GM12875 (cell line): ENCODE data around the gene ADCY9.
"Not testable (repeated sequence)": the region's sequence is repeated elsewhere in the genome, so short reads cannot be mapped to it uniquely, and the experiment has no call there.

Experiments used
- H3K4me3 ChIP-seq: one replicate; pipeline ENCODE4 v1.5.1; 2011; ENCODE audit warnings: low read depth, low read length, control low read depth
- TF ChIP-seq, protein P1 (sequence below): IDR thresholded peaks from 2 replicates; pipeline ENCODE4 v1.5.1; 2011; ENCODE audit warnings: low read depth, mild to moderate bottlenecking, control low read depth, inconsistent platforms, low read length, moderate library complexity, borderline replicate concordance; ENCODE audit not compliant: insufficient read depth

ADCY9 gene

GRCh38 chr16:3959148-3959547, 157.1 kb downstream of the ADCY9 start:
- H3K4me3 ChIP-seq: no peak overlapping the region
- TF ChIP-seq, protein P1, sequence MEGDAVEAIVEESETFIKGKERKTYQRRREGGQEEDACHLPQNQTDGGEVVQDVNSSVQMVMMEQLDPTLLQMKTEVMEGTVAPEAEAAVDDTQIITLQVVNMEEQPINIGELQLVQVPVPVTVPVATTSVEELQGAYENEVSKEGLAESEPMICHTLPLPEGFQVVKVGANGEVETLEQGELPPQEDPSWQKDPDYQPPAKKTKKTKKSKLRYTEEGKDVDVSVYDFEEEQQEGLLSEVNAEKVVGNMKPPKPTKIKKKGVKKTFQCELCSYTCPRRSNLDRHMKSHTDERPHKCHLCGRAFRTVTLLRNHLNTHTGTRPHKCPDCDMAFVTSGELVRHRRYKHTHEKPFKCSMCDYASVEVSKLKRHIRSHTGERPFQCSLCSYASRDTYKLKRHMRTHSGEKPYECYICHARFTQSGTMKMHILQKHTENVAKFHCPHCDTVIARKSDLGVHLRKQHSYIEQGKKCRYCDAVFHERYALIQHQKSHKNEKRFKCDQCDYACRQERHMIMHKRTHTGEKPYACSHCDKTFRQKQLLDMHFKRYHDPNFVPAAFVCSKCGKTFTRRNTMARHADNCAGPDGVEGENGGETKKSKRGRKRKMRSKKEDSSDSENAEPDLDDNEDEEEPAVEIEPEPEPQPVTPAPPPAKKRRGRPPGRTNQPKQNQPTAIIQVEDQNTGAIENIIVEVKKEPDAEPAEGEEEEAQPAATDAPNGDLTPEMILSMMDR: no peak

GRCh38 chr16:3957344-3957980, 158.8 kb downstream of the ADCY9 start:
- TF ChIP-seq, protein P1: no peak
- H3K4me3 ChIP-seq: no peak overlapping the region

DNA sequence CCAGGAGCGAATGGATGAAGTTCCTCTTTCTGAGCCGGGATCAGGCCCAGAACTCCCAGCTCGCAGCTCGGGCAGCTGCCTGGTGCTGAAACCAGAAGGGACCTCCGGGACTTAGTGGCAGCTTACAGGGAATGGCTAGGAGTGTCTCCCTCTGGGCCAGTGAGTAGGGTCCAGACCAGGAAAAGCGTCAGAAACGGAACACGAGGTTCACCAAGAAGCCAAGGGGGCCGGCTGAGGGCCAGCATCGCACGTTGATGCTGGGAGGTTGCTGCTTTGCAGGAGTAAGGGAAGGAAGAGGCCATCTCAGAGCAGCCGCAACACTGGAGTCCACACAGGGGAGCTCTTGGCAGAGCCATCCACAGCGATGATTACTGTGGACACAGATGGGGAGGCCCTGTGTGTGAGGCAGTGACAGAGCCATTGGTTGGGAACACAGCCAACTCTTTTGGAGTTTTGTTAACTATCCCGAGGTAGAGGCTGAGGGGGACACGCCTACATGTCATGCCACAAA, 161.8 kb downstream of the ADCY9 start:
- TF ChIP-seq, protein P1: no peak
- H3K4me3 ChIP-seq: no peak overlapping the region

GRCh38 chr16:3953728-3954410, 162.4 kb downstream of the ADCY9 start:
- TF ChIP-seq, protein P1: no peak
- no peak overlapping the region for H3K4me3 ChIP-seq

DNA sequence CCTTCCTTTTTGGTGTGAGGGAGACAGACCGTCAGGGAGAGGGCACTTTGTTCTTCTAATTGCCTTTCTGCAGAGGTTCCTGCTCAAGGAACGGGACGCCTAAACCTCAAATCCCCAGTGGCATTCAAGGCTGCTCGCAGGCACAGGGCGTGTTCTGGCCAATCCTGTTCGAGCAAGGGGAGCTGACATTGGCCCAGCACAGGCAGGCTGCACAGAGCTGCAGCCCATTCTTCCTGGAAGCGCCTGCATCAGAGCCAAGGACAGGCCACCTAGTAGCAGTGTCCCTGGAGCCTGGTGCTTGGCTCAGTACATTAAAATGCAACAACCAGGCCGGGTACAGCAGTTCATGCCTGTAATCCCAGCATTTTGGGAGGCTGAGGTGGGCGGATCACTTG, 163.5 kb downstream of the ADCY9 start:
- H3K4me3 ChIP-seq: no peak overlapping the region
- TF ChIP-seq, protein P1: no peak

DNA sequence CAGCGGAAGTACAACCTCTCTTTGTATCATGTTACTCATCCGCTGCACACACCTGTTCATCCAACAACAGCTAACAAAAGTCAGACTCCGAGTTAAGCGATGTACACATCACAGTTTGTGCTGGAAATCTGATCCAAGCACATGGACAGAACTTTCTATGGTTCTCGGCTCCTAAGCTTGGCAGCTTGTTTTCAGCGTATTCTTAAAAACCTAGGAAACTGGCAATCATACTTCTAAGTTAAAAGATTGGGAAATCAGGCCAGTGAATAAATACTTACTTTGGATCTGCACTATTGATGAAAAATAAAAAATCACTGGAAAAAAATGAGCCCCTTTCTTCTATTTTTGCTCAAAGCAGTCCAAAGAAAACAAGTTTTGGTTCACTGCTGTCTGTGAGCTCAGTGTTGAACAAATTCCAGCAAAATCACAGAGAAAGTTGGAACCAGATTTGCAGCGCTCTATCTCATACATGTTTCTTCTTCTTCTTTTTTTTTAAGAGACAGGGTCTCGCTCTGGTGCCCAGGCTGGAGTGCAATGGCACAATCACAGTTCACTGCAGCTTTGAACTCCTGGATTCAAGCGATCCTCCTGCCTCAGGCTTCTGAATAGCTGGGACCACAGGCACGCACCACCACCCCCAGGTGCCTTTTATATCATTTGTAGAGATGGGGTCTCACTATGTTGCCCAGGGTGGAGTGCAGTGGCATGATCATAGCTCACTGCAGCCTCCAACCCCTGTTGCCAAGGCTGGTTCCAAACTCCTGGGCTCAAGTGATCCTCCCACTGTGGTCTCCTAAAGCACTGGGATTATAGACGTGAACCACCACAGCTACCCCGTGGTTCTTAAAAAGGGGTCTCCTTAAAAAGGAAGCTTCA, 164.1 kb downstream of the ADCY9 start:
- TF ChIP-seq, protein P1: no peak
- no peak overlapping the region for H3K4me3 ChIP-seq

- H3K4me3 ChIP-seq: not testable (repeated sequence)
These were observed 164.9 kb downstream of the ADCY9 start for GRCh38 chr16:3951380-3951779.
